Measurements from ENCODE around the gene ZDHHC7.
"Not testable (repeated sequence)": the region's sequence is repeated elsewhere in the genome, so short reads cannot be mapped to it uniquely, and the experiment has no call there.

Gene ZDHHC7

GRCh38 chr16:84941921-84942320 is 69.4 kb downstream of the ZDHHC7 start:
- H3K36me3 Mint-ChIP-seq (ENCODE audit: low read depth), result no peaks in the 10 kb centered on the region
- H3K4me1 Mint-ChIP-seq, result peaks cover 27% of the 10 kb centered on the region
- peaks cover 15% of the 10 kb centered on the region for H3K27me3 Mint-ChIP-seq (ENCODE audit: low read depth)
- no peak for TF ChIP-seq CTCF (IDR thresholded peaks at IDR 0.05; ENCODE audit: unreplicated experiment in 3 of 3)
- H3K27ac Mint-ChIP-seq, result peak overlapping the region in 1 of 3 experiments; percentile 35
- H3K9me3 Mint-ChIP-seq, result peaks cover 9% of the 10 kb centered on the region
- H3K4me3 Mint-ChIP-seq, result no peak overlapping the region

GRCh38 chr16:84940670-84941551 is 70.4 kb downstream of the ZDHHC7 start:
- H3K4me3 Mint-ChIP-seq, result no peak overlapping the region
- H3K36me3 Mint-ChIP-seq (ENCODE audit: low read depth), result no peaks in the 10 kb centered on the region
- peak overlapping the region in 2 of 3 experiments; percentile 58 to 60 for H3K27ac Mint-ChIP-seq
- H3K27me3 Mint-ChIP-seq (ENCODE audit: low read depth), result peaks cover 11% of the 10 kb centered on the region
- TF ChIP-seq CTCF (IDR thresholded peaks at IDR 0.05; ENCODE audit: unreplicated experiment in 3 of 3), result no peak
- peaks cover 23% of the 10 kb centered on the region for H3K4me1 Mint-ChIP-seq
- peaks cover 6% of the 10 kb centered on the region for H3K9me3 Mint-ChIP-seq

- Mint-ChIP-seq H3K27me3 (ENCODE audit: low read depth) (peaks cover 11% of the 10 kb centered on the region), H3K4me1 (peaks cover 28% of the 10 kb centered on the region)
- not testable (repeated sequence) for H3K27ac Mint-ChIP-seq; H3K4me3 Mint-ChIP-seq; H3K36me3 Mint-ChIP-seq (ENCODE audit: low read depth); H3K9me3 Mint-ChIP-seq
These were observed 72.7 kb downstream of the ZDHHC7 start for GRCh38 chr16:84938616-84939015.

GRCh38 chr16:84937196-84938005 is 73.9 kb downstream of the ZDHHC7 start:
- H3K4me1 Mint-ChIP-seq, result peaks cover 34% of the 10 kb centered on the region
- H3K27ac Mint-ChIP-seq, result peak overlapping the region in 2 of 3 experiments; percentile 57 to 76
- no peaks in the 10 kb centered on the region for H3K36me3 Mint-ChIP-seq (ENCODE audit: low read depth)
- peaks cover 12% of the 10 kb centered on the region for H3K27me3 Mint-ChIP-seq (ENCODE audit: low read depth)
- no peaks in the 10 kb centered on the region for H3K9me3 Mint-ChIP-seq
- TF ChIP-seq CTCF (IDR thresholded peaks at IDR 0.05; ENCODE audit: unreplicated experiment in 3 of 3), result no peak
- H3K4me3 Mint-ChIP-seq, result no peak overlapping the region

GRCh38 chr16:84933774-84934631 is 77.3 kb downstream of the ZDHHC7 start:
- no peaks in the 10 kb centered on the region for H3K9me3 Mint-ChIP-seq
- H3K36me3 Mint-ChIP-seq (ENCODE audit: low read depth), result no peaks in the 10 kb centered on the region
- peaks cover 35% of the 10 kb centered on the region for H3K4me1 Mint-ChIP-seq
- H3K27me3 Mint-ChIP-seq (ENCODE audit: low read depth), result peaks cover 14% of the 10 kb centered on the region
- H3K4me3 Mint-ChIP-seq, result no peak overlapping the region
- H3K27ac Mint-ChIP-seq, result peak overlapping the region in 2 of 3 experiments; percentile 29
- no peak for TF ChIP-seq CTCF (IDR thresholded peaks at IDR 0.05; ENCODE audit: unreplicated experiment in 3 of 3)
